ENCODE data around the gene HSPG2.
"Not testable (repeated sequence)": the region's sequence is repeated elsewhere in the genome, so short reads cannot be mapped to it uniquely, and the experiment has no call there.

The HSPG2 gene

DNA sequence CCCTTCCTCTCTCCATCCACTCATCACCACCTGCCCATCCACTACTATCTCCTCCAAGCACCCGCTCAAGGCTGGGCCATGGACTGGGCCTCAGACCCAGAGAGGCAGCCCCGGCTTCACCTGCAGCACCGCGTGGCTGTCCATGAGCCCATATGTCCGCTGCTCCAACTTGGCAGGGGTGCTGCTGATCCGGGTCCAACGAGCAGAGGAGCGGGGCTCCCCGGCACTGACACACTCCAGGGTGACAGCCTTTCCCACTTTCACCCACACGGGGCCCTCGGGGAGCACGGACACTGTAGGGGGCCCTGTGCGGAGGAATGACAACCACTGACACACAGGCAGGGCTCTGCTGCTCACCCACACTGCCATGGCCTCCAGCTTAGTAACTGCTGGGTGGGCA lies 96.1 kb downstream of the HSPG2 start:
- no peak for DNase-seq

DNA sequence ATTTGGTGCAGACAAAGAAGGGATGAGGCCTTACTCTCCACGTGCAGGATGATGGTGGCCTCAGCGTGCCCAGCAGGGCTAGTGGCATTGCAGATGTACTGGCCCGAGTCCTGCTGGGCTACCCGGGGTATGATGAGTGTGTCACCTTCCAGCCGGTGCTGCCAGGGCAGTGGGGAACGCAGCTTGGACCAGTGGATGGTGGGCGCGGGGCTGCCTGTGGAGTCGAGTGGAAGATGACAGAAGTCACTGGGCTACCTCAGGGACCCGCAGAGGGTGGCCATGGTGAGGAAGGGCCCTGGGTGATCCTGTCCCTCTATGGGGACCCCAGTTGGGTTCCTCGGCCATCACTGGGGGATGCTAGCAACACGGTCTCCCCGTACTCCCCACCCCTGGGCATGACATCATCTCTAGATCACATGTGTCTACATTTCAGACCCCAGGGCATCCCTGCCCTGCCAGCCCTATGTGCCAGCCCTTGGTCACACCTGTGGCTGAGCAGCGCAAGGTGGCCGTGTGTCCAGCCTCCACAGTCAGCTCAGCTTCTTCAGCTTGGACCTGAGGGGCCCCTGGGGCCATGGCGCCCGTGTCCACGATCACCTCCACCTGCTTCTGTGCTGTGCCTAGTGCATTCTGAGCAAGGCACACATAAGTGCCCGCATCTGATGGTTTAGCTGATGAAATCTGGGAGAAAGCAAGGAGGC lies 97.6 kb downstream of the HSPG2 start:
- DNase-seq, result no peak

DNA sequence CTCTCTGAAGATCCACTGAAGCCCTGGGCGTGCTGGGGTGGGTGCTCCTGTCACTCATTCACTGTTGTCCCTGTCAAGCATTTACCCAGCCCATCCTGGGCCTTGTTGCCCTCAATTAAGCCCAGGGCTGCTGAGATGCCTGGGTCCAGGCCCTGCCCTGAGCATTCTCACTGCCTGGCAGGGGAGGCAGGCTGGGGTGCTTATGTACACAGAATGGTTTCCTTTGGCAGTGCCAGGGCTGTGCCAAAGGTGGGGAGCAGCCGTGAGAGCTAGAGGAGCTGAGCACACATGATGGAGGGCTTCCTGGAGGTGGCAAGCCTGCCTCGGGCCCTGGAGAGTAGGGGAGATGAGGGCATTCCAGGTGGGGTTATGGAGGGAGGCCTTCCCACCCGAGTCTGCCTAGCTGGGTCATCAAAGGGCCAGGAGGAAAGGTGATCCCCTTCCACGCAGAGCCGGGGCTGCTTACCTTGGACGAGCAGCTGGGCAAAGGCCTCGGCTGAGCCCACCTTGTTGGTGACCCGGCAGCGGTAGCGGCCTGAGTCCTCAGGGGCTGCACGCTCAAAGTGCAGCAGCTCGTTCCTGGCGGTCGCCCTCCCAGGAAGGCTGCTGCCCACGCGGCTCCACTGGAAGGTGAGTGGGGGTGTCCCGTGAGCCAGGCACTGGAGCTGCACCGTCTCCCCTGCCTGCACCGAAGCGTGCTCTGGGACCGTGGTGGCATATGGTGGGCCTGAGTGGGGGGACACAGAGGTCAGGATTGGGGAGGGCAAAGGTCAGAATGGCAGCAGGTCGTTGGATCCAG lies 98.6 kb downstream of the HSPG2 start:
- no peak for DNase-seq

DNA sequence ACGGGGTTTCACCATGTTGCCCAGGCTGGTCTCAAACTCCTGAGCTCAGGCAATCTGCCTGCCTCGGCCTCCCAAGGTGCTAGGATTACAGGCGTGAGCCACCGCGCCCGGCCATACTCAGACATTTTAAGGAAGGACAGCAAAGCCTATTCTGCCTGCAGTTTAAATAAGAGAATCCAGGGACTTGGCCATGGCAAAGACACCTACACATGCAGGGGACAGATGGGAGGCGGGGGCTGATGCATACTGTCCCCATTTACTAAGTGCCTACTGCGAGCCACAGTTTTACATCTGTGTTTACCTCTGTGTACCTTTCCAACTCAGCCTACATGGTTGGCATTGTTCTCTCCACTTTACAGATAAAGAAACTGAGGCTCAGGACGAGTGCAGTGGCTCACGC lies 99.6 kb downstream of the HSPG2 start:
- DNase-seq, result no peak

DNA sequence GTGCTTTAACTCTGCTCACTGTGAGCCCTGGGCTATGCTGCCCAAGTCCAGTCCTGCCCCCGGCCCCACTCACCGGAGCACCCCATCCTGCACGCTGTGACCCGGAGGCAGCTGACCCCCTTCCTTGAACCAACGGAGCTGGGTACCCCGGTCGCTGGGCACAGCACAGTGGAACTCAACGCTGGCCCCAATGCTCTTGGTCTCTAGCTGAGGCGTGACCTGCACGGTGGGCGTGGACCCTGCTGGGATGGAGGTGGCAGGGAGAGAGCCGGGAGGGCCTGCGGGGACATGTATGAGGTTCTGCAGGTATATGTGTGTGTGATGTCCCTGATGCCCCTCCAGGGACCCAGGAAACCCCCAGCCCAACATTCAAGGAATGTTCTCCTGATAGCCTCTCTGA lies 100.4 kb downstream of the HSPG2 start:
- DNase-seq, result no peak

DNA sequence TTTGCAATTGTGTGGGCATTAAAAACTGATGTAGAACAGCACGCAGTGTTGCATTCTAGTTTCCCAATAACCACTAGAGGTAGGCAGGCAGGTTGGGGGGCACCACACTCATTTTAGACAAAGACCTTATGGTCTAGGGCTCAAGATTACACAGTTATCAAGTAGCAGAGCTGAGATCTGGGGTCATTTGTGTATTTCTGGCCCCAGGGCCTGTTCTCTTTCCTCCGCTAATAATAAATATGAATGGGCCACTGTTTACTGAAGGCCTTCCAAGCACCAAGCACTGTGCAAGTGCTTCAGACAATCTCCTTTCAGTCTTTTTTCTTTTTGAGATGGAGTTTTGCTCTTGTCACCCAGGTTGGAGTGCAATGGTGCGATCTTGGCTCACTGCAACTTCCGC lies 101.1 kb downstream of the HSPG2 start:
- DNase-seq, result no peak

DNA sequence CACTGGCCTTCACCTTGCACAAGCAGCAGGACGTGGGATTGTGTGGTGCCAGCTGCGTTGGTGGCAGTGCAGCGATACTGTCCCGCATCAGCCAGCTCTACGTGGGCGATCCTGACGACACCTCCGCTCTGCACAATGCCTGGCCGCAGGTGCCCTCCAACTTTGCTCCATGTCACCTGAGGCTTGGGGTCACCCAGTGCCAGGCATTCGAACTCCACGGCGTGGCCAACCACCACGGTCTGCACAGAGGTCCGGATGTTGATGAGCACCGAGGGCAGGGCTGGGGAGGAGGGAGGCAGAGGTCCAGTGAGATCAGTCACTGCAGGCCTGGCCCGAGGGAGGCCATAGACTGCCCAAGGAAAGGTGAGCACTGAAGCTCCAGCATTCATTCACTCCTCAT lies 102.4 kb downstream of the HSPG2 start:
- no peak for DNase-seq

DNA sequence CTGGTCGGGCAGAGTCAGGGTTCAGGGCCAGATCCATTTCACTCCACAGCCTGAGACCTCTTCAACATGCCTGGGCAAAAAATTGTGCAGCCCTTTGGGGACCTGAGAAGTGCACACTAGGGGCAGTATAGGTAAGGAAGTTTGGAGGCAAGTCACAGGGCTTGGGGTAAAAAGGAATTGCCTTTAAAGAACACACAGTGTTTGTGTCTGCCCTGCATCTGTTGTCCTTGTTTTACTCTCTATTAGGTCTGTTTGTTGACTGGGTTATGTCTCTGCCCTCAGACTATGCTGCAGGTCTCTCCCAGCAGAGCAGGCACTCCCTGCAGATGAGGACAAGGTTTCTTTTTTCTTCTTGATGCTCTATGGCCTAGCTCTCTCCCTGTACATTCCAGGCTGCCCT lies 103.0 kb downstream of the HSPG2 start:
- no peak for DNase-seq

DNA sequence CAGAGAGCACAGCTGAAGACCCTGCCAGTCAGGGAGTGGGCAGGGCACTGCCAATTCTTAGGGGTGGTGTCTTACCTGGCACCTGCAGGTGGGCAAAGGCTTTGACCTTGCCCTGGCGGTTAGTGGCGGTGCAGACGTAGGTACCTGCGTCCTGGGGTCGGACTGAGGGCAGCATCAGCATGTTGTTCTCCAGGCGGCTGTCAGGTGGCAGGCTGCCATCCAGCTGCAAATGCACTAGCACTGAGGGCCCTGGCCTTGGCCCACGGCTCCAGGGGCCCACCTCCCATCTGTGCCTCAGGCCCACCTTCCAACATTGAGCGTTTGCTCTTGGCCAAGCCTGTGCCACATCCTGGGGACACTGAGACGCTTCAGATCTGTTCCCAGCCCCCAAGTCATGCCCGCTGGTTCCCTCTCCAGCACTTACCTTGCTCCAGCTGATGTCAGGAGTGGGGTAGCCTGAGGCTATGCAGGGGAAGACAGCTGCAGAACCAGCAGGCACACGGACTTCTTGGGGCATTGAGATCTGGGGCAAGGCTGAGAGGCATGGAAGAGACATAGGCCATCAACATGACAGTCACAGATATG lies 103.6 kb downstream of the HSPG2 start:
- no peak for DNase-seq

DNA sequence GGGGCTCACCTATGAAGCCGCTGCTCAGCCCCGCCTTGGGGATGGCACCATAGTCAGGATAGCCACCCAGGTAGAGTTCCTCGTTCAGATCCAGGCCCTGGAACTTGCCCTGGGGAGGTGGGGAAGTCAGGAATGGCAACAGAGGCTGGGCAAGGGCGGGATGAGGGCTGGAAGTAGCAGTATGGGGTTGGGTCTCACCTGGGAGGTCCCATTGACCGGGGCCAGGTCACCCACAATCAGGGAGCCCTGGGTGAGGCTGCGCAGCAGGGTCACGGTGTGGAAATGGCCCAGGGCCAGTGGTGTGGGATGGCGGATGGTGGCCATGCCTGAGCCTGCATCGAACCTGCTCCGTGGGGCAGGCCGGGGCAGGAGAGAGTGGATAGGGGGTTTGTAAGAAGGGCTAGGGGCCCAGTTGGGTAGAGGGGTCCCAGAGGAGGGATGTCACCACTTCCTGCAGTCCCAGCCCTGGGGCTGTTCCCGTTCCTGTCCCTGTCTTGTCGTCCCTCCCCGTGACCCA lies 105.6 kb downstream of the HSPG2 start:
- no peak for DNase-seq

DNA sequence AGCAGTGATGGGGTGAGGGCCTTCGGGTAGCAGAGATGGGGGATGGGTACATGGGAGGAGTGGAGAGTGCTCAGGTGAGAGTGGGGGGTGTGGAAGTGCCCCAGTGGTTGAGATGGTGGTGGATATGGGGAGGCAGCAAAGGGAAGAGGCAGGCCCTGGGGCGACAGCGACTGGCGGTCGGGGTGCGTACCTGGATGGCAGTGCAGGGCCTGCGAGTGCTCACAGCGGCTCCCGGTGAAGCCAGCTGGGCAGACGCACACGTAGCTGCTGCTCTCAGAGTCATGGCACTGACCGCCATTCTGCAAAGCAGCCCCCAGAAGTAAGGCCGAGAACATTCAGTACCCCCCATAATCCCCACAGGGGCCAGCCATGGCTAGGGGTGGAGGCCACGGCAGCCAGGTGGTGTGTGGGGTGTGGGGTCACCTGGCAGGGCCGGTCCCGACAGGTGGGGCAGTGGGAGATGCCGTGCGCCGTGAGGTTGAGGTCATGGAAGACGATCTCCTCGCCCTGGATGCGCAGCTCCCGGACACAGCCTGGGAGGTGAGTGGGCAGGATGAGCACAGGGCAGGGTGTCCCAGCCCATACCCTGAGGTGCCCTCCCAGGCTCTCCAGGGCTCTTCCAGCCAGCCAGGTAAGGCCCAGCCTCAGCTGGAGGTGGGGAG lies 106.2 kb downstream of the HSPG2 start:
- DNase-seq, result no peak

DNA sequence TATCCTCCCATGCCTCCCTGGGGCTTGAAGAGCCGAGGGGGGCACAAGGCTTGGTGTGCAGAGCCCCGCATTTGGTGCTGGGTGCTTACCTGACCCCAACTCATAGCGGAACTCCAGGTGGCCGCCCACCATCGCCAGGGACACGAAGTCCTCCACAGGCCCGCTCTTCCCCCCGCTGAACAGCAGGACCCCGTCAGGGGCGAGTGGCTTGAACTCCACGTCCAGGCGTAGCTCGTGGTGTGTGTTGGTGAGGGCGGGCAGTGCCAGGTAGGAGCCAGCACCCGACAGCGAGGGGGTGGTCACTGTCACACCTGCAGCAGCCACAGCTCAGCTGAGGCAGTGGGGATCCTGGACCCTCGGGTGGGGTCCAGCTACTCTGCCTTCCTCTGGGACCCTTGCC lies 107.8 kb downstream of the HSPG2 start:
- no peak for DNase-seq

DNA sequence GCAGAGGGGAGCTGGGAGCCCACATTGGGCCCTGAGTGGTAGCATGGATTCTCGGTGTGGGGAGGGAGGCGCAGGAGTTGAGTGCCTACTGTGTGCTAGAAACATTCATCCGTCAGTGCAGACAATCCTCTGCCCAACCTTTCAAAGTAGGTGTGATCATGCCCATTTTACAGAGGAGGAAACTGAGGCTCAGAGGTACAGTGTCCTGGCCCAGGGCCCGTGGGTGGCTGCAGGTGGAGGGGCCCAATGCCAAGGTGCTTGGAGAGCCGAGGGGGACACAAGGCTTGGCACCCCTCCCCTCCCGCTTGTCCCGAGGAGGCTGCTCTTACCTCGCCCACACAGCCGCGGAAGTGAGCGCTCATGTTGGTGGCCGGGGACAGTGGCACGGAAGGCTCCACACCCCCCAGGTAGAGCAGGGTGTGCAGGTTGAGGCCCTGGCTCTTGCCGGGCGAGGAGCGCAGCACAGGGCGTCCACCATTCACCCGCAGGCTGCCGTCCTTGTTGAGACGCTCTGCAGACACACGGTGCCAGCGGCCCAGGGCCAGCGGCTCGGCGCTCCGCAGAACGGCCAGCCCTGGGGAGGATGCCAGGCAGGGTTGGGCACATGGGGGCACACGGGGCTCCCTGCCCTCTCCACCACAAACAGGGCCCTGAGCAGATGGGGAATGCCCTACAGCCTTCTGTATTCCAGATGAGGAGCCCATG lies 108.5 kb downstream of the HSPG2 start:
- no peak for DNase-seq

DNA sequence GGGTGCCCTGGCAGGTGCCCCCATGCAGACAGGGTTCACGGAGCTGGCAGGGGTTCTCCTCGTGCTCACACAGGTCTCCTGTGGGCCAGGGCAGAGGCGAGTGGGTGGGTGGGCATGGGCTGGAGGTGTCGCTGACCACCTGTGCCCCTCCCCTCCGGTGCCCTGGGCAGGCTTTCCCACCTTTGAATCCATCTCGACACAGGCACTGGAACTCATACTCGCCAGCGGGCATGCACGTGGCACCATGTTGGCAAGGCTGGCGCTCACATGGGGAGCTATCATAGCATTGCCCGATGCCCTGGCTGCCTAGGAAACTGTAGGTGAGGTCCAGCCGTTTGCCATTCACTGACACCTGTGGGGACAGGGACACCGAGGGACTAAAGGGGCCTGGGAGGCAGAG lies 109.0 kb downstream of the HSPG2 start:
- no peak for DNase-seq

DNA sequence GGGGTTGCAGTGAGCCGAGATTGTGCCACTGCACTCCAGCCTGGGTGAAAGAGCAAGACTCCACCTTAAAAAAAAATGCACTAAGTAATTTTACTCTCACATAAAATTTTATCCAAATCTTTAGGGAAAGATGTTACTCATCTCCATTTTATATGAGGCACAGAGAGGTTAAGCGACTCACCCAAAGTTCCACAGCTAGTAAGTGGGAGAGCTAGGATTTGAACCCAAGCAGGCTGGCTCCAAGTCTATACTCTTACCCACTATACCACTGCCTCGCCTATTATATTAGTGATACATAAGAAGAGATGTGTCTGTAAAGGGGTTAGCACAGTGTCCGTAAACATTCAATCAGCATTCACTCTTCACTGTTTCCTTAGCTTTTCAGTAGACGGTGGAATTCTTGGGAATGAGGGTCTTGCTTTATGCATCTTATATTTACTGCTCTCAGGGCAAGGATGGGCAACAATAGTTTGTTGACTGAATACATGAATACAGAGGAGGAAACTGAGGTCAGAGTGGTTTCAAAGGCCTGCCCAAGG lies 109.9 kb downstream of the HSPG2 start:
- no peak for DNase-seq

DNA sequence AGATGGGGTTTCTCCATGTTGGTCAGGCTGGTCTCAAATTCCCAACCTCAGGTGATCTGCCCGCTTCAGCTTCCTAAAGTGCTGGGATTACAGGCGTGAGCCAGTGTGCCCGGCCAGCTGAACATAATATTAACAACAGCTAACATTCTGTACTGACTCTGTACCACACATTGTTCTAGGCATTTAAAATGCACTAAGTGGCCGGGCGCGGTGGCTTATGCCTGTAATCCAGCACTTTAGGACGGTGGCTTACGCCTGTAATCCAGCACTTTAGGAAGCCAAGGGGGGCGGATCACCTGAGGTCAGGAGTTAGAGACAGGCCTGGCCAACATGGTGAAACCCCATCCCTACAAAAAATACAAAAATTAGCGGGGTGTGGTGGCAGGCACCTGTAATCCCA lies 110.4 kb downstream of the HSPG2 start:
- DNase-seq, result not testable (repeated sequence)

DNA sequence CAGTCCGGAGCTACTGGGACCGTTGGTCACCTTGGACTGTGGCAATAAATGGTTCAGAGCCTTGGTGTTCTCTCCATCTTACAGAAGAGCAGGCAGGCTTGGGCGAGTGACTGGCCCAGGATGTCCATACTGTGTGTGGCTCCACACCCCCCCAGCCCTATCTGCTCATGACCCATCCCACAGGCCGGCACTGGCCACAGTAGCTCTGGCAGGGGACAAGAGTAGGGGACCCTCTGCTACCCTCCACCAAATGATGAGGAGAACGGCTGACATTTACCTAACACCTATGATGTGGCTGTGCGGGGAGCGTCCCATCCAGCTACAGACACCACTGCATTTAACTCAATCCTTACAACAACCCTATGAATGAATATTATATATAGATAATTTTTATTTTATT lies 111.7 kb downstream of the HSPG2 start:
- DNase-seq, result no peak

DNA sequence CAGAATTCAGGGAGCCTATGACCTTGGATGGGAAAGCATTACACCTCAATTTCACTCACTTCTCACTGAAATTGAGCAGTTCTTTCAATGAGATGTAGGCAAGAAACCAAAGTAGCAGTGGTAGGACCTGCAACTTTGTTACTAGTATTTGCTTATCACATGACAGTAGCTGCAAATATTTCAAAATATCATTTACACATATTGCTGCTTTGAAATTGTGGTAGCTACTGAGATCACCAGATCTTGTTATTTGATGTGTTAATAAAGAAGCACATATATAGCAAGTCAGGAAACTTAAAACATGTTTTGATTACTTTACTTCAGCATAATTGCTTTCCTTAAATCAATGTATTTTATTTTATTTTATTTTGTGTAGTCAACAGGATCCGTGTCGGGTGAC lies 112.2 kb downstream of the HSPG2 start:
- no peak for DNase-seq

DNA sequence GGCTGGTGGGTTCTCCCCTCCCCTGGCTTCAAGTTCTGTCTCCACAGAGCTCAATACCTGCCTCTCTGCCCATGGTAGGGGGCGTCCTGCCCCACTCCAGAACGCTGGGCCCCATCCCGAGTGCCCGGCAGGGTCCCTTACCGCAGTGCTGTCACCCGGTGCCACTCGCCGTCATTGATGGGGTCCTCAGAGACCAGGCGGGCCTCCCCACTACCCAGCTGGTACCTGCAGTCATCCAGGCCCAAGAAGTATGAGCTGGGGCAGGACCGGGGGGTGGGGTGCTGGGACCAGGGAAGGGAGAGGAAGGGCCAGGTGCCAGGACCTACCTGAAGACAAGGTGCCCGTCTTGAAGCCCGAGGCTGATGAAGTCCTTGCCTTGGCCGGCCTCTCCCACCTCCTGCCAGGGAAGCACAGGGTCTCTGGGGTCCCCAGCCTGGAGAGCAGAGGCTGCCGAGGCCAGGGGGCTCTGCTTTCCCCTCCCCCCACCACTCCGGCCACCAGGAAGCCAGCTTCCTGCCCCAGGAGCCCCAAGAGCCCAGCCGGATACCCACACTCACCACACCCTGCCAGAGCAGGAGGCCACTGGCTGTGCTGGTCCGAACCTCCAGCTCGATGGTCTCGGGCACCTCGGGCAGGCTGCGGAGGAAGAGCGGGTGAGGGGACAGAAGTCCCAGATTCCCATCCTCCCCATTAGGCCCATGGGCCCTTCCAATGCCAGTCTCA lies 113.0 kb downstream of the HSPG2 start:
- DNase-seq, result no peak

DNA sequence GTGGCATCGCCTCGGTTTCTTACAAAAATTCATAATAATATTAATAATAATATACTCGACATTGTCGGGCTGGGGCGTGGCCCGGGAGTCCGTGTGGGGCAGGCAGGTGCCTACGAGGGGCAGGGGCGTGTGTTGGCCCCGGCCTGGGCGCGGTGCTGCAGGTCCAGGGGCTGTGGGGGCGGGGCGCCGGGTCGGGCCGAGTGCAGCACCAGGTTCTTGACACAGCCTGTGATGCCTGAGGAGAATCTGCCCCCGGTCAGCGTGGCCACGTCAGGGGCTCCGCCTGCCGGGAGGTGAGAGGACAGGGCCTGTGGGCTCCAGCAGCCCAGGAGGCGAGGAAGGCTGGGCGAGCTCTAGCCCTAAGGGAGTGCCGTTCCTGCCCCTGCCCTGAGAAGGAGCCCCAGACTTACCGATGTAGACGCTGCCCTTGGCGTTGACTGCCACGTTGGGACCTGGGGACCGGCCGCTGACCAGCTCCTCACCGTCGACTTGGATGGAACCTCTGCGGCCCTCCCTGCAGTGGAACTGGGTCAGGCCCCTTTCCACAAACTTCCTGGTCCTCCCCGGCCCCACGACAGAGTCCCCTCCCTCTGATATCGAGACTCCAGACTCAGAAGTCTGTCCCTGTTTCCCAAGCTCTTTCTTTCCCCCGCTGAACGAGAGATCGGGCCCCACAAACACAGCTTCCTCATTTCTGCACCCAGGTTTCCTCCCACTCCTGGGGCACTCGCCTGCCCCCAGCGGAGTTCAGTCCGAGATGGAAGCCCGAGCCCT lies 113.7 kb downstream of the HSPG2 start:
- DNase-seq, result no peak

DNA sequence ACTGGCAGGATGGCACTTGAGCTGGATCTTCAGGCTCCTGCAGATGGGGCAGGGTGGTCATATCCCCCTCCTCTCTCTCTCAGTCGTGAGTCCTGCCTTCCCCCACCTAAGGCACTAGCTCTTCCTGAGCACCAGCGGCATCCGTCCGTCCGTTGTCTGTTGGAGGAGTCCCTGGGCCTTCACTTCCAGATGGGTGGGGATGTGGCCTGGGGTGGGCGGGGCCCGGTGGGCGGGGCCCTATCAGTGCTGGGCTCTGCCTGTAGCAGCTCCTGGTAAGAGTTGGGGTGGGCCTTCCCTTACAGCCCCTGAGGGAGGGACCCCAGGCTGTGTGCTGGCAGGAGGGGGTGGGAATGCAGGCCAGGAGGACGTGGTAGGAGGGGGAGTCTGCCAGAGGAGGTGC lies 114.8 kb downstream of the HSPG2 start:
- DNase-seq, result no peak

All from eye (tissue), 1 donor.